Activated B cell treated with CpG ODN at 0.5 μM for 24 hours (primary cell): ENCODE measurements around the gene ODAD3. TPM values are rescaled to one million over a fixed set of nuclear protein-coding genes. Genes with fewer than 3 reads are reported as not detected.

ENCODE experiments used
- ATAC-seq: fragments of 200-7000 bp; cut with Tn5 transposase; one replicate; pipeline ENCODE4 v1.10.0; 2021; ENCODE audit warnings: low read depth, mild to moderate bottlenecking, moderate library complexity
- CTCF ChIA-PET: fragments of 350-600 bp; sonication (Branson Sonifier 250); formaldehyde crosslinking; loops from one replicate; lab custom pipeline; 2021; ENCODE audit warnings: antibody characterized with exemption; lab: Charles Lee
- POLR2A ChIA-PET: fragments of 350-600 bp; sonication (Branson Sonifier 250); formaldehyde crosslinking; loops from one replicate; lab custom pipeline; 2021; ENCODE audit warnings: antibody characterized with exemption; lab: Charles Lee
- DNase-seq: peaks from one replicate; pipeline ENCODE4 v3.0.0; 2022
- H3K27ac Mint-ChIP-seq: one replicate; pipeline ENCODE4 v1.8.0; 2020; ENCODE audit warnings: mixed read lengths
- H3K27me3 Mint-ChIP-seq: one replicate; pipeline ENCODE4 v1.8.0; 2021; ENCODE audit warnings: mixed read lengths
- H3K36me3 Mint-ChIP-seq: one replicate; pipeline ENCODE4 v1.8.0; 2021; ENCODE audit warnings: low read depth, mixed read lengths
- H3K4me1 Mint-ChIP-seq: one replicate; pipeline ENCODE4 v1.8.0; 2021; ENCODE audit warnings: mixed read lengths
- H3K4me3 Mint-ChIP-seq: one replicate; pipeline ENCODE4 v1.8.0; 2020; ENCODE audit warnings: mild to moderate bottlenecking, mixed read lengths
- H3K9me3 Mint-ChIP-seq: one replicate; pipeline ENCODE4 v1.8.0; 2020; ENCODE audit warnings: mixed read lengths
- intact Hi-C: fragments of 100-400 bp; cut with micrococcal nuclease; formaldehyde crosslinking; loops from one replicate; pipeline ENCODE4 v1.15.1; 2024
- total RNA-seq: library from RNA; stranded (reverse); gene quantifications from 2 replicates; pipeline ENCODE4 v1.2.3, GENCODE V29; 2022
- TF ChIP-seq, protein P1 (sequence below): fragments of 200-600 bp; IDR thresholded peaks from one replicate; pipeline ENCODE4 v1.8.0; 2022; ENCODE audit warnings: antibody characterized with exemption, mild to moderate bottlenecking

ODAD3 gene
- total RNA-seq, 1 donor from 2014 or later = 0.29 TPM

DNA sequence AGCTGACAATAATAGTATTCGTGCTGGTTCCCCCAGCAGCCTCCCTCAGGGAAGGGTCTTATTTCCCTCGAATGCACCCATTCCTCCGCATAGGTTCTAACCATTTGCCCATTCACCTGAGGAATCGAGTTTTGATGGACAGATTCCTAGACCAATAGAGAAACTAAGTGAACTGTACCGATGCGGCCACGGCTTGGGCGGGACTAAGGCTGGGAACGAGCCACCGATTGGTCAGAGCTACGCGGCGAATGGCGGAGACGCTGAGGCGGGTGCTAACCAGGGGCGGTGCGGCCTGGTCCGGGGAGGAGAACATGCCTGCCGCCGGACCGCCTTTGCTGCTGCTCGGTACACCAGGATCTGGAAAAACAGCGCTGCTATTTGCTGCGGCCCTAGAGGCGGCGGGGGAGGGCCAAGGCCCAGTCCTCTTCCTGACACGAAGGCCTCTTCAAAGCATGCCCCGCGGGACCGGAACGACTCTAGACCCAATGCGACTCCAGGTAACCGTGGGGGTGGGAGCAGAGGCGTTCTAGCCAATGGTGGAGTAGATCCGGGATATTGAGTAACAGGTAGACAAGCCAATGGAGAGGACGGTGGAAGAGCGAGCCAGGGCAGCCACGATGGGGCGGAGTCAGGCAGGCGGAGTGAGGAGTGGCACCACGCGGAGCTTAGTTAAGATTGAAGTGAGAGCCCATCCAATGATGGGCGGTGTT is 60.3 kb downstream of the ODAD3 start, which contains the start of gene SWSAP1:
SWSAP1 (plus strand) TSS at position 234 of the 710 bp plus-strand sequence; CDS start at position 249, 15 bp downstream.
- intact Hi-C loops = loop anchor here (1.0 kb wide), 4 partner anchors 9 to 61 kb away; partner anchors contain the start of genes CCDC159, ODAD3, PRKCSH and TMEM205
- DNase-seq (peak; percentile 93), ATAC-seq (peak; percentile 89)
- H3K27me3 Mint-ChIP-seq = no peaks in the 10 kb centered on the region
- no peaks in the 10 kb centered on the region for H3K9me3 Mint-ChIP-seq
- TF ChIP-seq, protein P1, sequence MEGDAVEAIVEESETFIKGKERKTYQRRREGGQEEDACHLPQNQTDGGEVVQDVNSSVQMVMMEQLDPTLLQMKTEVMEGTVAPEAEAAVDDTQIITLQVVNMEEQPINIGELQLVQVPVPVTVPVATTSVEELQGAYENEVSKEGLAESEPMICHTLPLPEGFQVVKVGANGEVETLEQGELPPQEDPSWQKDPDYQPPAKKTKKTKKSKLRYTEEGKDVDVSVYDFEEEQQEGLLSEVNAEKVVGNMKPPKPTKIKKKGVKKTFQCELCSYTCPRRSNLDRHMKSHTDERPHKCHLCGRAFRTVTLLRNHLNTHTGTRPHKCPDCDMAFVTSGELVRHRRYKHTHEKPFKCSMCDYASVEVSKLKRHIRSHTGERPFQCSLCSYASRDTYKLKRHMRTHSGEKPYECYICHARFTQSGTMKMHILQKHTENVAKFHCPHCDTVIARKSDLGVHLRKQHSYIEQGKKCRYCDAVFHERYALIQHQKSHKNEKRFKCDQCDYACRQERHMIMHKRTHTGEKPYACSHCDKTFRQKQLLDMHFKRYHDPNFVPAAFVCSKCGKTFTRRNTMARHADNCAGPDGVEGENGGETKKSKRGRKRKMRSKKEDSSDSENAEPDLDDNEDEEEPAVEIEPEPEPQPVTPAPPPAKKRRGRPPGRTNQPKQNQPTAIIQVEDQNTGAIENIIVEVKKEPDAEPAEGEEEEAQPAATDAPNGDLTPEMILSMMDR = no peak
- peaks cover 17% of the 10 kb centered on the region for H3K36me3 Mint-ChIP-seq
- no peak within 1 kb of the TSS for H3K4me3 Mint-ChIP-seq
- ChIA-PET CTCF (interaction anchor here (0.6 to 2.9 kb wide), 5 partner anchors 9 to 155 kb away, joined by 3 to 16 read pairs (median 4); partner anchors contain the start of genes CCDC159, ECSIT, EPOR and TMEM205), POLR2A (interaction anchor here (0.5 to 3.5 kb wide), 45 partner anchors 9 to 1583 kb away, joined by 3 to 65 read pairs (median 4); partner anchors contain the start of genes CCDC159, ECSIT, ELAVL3 and EPOR)
- H3K4me1 Mint-ChIP-seq = peaks cover 17% of the 10 kb centered on the region
- H3K27ac Mint-ChIP-seq = no peak within 1 kb of the TSS

- Mint-ChIP-seq H3K36me3 (peaks cover 22% of the 10 kb centered on the region), H3K9me3 (no peaks in the 10 kb centered on the region), H3K27me3 (no peaks in the 10 kb centered on the region), H3K27ac (no peak overlapping the region), H3K4me1 (peaks cover 18% of the 10 kb centered on the region), H3K4me3 (no peak overlapping the region)
- ChIA-PET CTCF (interaction anchor here (1.7 to 2.9 kb wide), 2 partner anchors 10 to 109 kb away, joined by 8 to 16 read pairs; partner anchors contain the start of gene EPOR), POLR2A (interaction anchor here (0.5 to 3.5 kb wide), 28 partner anchors 10 to 1123 kb away, joined by 3 to 65 read pairs (median 6); partner anchors contain the start of genes CCDC159, ECSIT, ELAVL3 and EPOR)
- DNase-seq = no peak
- TF ChIP-seq, protein P1 = no peak
- no peak for ATAC-seq
- intact Hi-C loops = loop anchor here (1.0 kb wide), 1 partner anchor 28 kb away; the partner anchor contains the start of genes CCDC159 and TMEM205
Observed at GRCh38 chr19:11373885-11374432, 61.0 kb downstream of the ODAD3 start.

DNA sequence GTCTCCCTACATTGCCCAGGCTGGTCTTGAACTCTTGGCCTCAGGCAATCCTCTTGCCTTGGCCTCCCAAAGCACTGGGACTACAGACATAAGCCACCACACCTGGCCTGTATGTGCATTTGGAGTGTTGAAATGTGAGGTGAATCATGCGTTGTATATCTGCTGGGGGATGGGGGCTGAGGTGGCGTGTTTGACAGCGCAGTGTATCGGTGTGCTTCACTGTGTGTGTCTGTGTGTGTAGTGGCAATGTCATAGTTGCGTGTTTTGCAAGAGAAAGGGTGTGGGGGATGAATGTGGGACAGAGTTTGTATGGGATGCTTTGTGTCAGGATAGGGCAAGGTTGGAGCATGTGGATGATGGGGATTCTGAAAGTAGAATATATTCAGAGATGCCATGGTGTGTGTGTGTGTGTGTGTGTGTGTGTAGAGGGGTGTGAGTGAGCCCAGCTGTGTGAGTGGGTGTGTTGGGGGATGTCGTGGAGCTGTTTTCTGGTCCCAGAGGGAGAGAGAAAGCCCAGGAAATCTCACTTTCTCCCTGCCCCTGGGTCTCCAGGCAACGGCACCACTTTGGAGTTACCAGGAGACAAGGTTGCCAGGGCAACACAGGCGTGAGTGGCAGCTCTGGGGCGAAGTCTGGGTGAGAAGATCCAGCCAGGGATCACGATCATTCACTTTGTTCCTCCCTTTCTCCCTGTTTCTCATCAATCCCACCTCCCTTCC is 61.6 kb downstream of the ODAD3 start:
- CTCF ChIA-PET = interaction anchor here (0.7 to 2.9 kb wide), 2 partner anchors 10 kb away, joined by 3 to 16 read pairs; partner anchors contain the start of gene EPOR
- intact Hi-C loops = no loop called here
- TF ChIP-seq, protein P1 = no peak
- ATAC-seq (no peak), DNase-seq (no peak)
- Mint-ChIP-seq H3K27me3 (no peaks in the 10 kb centered on the region), H3K9me3 (no peaks in the 10 kb centered on the region), H3K4me1 (peaks cover 18% of the 10 kb centered on the region), H3K4me3 (no peak overlapping the region), H3K27ac (no peak overlapping the region), H3K36me3 (peaks cover 27% of the 10 kb centered on the region)
- POLR2A ChIA-PET = interaction anchor here (0.5 to 3.0 kb wide), 7 partner anchors 10 to 641 kb away, joined by 4 to 65 read pairs (median 15); partner anchors contain the start of genes CCDC159, EPOR and TMEM205

GRCh38 chr19:11370744-11371143 is 64.2 kb downstream of the ODAD3 start:
- CTCF ChIA-PET = no interaction called here
- Mint-ChIP-seq H3K27me3 (no peaks in the 10 kb centered on the region), H3K27ac (no peak overlapping the region), H3K36me3 (peaks cover 30% of the 10 kb centered on the region), H3K9me3 (no peaks in the 10 kb centered on the region), H3K4me3 (no peak overlapping the region), H3K4me1 (peaks cover 6% of the 10 kb centered on the region)
- POLR2A ChIA-PET = interaction anchor here (0.6 kb wide), 1 partner anchor 43 kb away, joined by 9 read pairs; no protein-coding TSS in a partner anchor
- ATAC-seq (no peak), DNase-seq (no peak)
- TF ChIP-seq, protein P1 = no peak
- intact Hi-C loops = no loop called here

Other genes with a start within 250 kb of the ODAD3 start
- 2.3 and 3.3 TPM in 2 replicates for gene KANK2, start 237.6 kb downstream of the ODAD3 start, total RNA-seq
- gene ANGPTL8, start 195.5 kb downstream of the ODAD3 start, total RNA-seq = not detected in 2 replicates
- 7.7 and 9.6 TPM in 2 replicates for gene DOCK6, start 172.6 kb downstream of the ODAD3 start, total RNA-seq
- gene TSPAN16, start 139.0 kb downstream of the ODAD3 start, total RNA-seq = not detected in 2 replicates
- gene RAB3D, start 95.5 kb downstream of the ODAD3 start, total RNA-seq = 4.5 and 6.2 TPM in 2 replicates
- 61.8 and 68.1 TPM in 2 replicates for gene TMEM205, start 88.9 kb downstream of the ODAD3 start, total RNA-seq
- gene CCDC159, start 88.6 kb downstream of the ODAD3 start, total RNA-seq = 27.6 and 32.1 TPM in 2 replicates
- gene PLPPR2, start 79.7 kb downstream of the ODAD3 start, total RNA-seq = 1.5 and 2.2 TPM in 2 replicates
- 4.3 and 5.1 TPM in 2 replicates for gene SWSAP1, start 60.5 kb downstream of the ODAD3 start, total RNA-seq
- gene EPOR, start 50.8 kb downstream of the ODAD3 start, total RNA-seq = 1.8 and 2.5 TPM in 2 replicates
- 0.32 and 0.33 TPM in 2 replicates for gene RGL3, start 15.8 kb downstream of the ODAD3 start, total RNA-seq
- gene PRKCSH, start 514 bp upstream of the ODAD3 start, total RNA-seq = 287 and 289 TPM in 2 replicates
- gene ELAVL3, start 45.9 kb upstream of the ODAD3 start, total RNA-seq = not detected in 2 replicates
- 10.3 and 14.1 TPM in 2 replicates for gene ZNF653, start 70.7 kb upstream of the ODAD3 start, total RNA-seq
- gene ECSIT, start 94.0 kb upstream of the ODAD3 start, total RNA-seq = 49.3 and 54.2 TPM in 2 replicates
- gene CNN1, start 103.7 kb upstream of the ODAD3 start, total RNA-seq = not detected in 2 replicates
- 61.7 and 66.1 TPM in 2 replicates for gene ELOF1, start 124.1 kb upstream of the ODAD3 start, total RNA-seq
- gene ACP5, start 142.5 kb upstream of the ODAD3 start, total RNA-seq = 47.6 and 50.9 TPM in 2 replicates
- 17.0 and 17.6 TPM in 2 replicates for gene ZNF627, start 162.4 kb upstream of the ODAD3 start, total RNA-seq